Measurements from ENCODE around the gene LRRC23.

- TF ChIP-seq NFYB (IDR thresholded peaks at IDR 0.05; ENCODE audit: extremely low read depth, insufficient read length): no peak
- no peak for TF ChIP-seq TGIF2 (CRISPR knock-in tag; IDR thresholded peaks at IDR 0.05)
- TF ChIP-seq CTCF (IDR thresholded peaks at IDR 0.05 in 2 of 3, conservative IDR thresholded peaks at IDR 0.05 in 1 of 3; ENCODE audit: insufficient read depth in 2 of 3, low read depth in 1 of 3, low read length in 3 of 3): no peak
- TF ChIP-seq SMAD2 (IDR thresholded peaks at IDR 0.05; ENCODE audit: low read depth, low read length): no peak
These were observed 10.5 kb downstream of the LRRC23 start for GRCh38 chr12:6914947-6915788.
